GM23338 (cell line): ENCODE results near the gene NME5. TPM values are rescaled to one million over a fixed set of nuclear protein-coding genes. Genes with fewer than 3 reads are reported as not detected.

Experiments used
- ATAC-seq: fragments of 200-7000 bp; cut with Tn5 transposase; 3 replicates; pipeline ENCODE4 v1.9.1; 2020
- DNase-seq: peaks from one replicate; pipeline ENCODE4 v3.0.0-alpha.2; 2015; ENCODE audit warnings: low spot score
- H2AFZ ChIP-seq: fragments of 200-600 bp; sonication (generic); 2 replicates; pipeline ENCODE4 v1.8.0; 2016; ENCODE audit warnings: antibody characterized with exemption, mild to moderate bottlenecking, moderate library complexity
- H3F3A ChIP-seq: fragments of 200-600 bp; sonication (generic); replicated peaks from 2 replicates; pipeline ENCODE4 v1.8.0; 2017; ENCODE audit warnings: antibody characterized with exemption, mixed run types, low read depth
- H3K27ac ChIP-seq: fragments of 200-600 bp; sonication (generic); 2 replicates; pipeline ENCODE4 v1.6.1; 2016; ENCODE audit warnings: low read depth
- H3K27me3 ChIP-seq: fragments of 200-600 bp; sonication (generic); 2 replicates; pipeline ENCODE4 v1.8.0; 2016; ENCODE audit warnings: mild to moderate bottlenecking, mixed run types, moderate library complexity; ENCODE audit not compliant: insufficient read depth
- H3K36me3 ChIP-seq: fragments of 200-600 bp; sonication (generic); 2 replicates; pipeline ENCODE4 v1.8.0; 2016; ENCODE audit warnings: mild to moderate bottlenecking; ENCODE audit not compliant: insufficient read depth
- H3K4me1 ChIP-seq: fragments of 200-600 bp; sonication (generic); 2 replicates; pipeline ENCODE4 v1.8.0; 2016; ENCODE audit warnings: mild to moderate bottlenecking, moderate library complexity; ENCODE audit not compliant: insufficient read depth
- H3K4me2 ChIP-seq: fragments of 200-600 bp; sonication (generic); 2 replicates; pipeline ENCODE4 v1.7.1; 2017; ENCODE audit warnings: mixed run types
- H3K4me3 ChIP-seq: fragments of 200-600 bp; sonication (generic); 2 replicates; pipeline ENCODE4 v1.6.1; 2016; ENCODE audit warnings: mixed run types
- H3K79me2 ChIP-seq: fragments of 200-600 bp; sonication (generic); replicated peaks from 2 replicates; pipeline ENCODE4 v1.8.0; 2017; ENCODE audit warnings: mild to moderate bottlenecking; ENCODE audit not compliant: insufficient read depth
- H3K9me2 ChIP-seq: fragments of 200-600 bp; sonication (generic); 2 replicates; pipeline ENCODE4 v1.8.0; 2017; ENCODE audit not compliant: insufficient read depth
- H4K20me1 ChIP-seq: fragments of 200-600 bp; sonication (generic); replicated peaks from 2 replicates; pipeline ENCODE4 v1.8.0; 2017; ENCODE audit warnings: mild to moderate bottlenecking; ENCODE audit not compliant: insufficient read depth
- H3K27ac Mint-ChIP-seq: 2 replicates; pipeline ENCODE4 v1.8.0; 2020; ENCODE audit warnings: inconsistent platforms, mild to moderate bottlenecking, moderate library complexity, mixed read lengths
- H3K27me3 Mint-ChIP-seq: 3 replicates; pipeline ENCODE4 v1.8.0; 2022; ENCODE audit warnings: low read depth, mild to moderate bottlenecking, moderate library complexity, mixed read lengths, inconsistent platforms; ENCODE audit not compliant: insufficient read depth, poor library complexity
- H3K36me3 Mint-ChIP-seq: 3 replicates; pipeline ENCODE4 v1.8.0; 2021; ENCODE audit warnings: low read depth, mild to moderate bottlenecking, inconsistent platforms, moderate library complexity, mixed read lengths
- H3K4me1 Mint-ChIP-seq: 3 replicates; pipeline ENCODE4 v1.8.0; 2020; ENCODE audit warnings: mild to moderate bottlenecking, inconsistent platforms, mixed read lengths
- H3K4me3 Mint-ChIP-seq: 3 replicates; pipeline ENCODE4 v1.8.0; 2021; ENCODE audit warnings: moderate library complexity, mild to moderate bottlenecking, inconsistent platforms, mixed read lengths
- H3K9me3 Mint-ChIP-seq: 3 replicates; pipeline ENCODE4 v1.8.0; 2020; ENCODE audit warnings: moderate library complexity, mild to moderate bottlenecking, inconsistent platforms, mixed read lengths
- CREB1 ChIP-seq: fragments of 250-450 bp; sonication (Bioruptor Pico); IDR thresholded peaks from 2 replicates; pipeline ENCODE4 v1.5.0; 2020; ENCODE audit warnings: low read depth, mild to moderate bottlenecking, moderate library complexity
- ETS1 ChIP-seq: IDR thresholded peaks from 2 replicates; pipeline ENCODE4 v1.6.1; 2016; ENCODE audit warnings: antibody characterized with exemption
- EZH2 ChIP-seq: fragments of 200-600 bp; sonication (generic); IDR thresholded peaks from one replicate; pipeline ENCODE4 v1.8.0; 2017; ENCODE audit warnings: antibody characterized with exemption, mild to moderate bottlenecking, low read depth; ENCODE audit not compliant: unreplicated experiment
- EZH2phosphoT487 ChIP-seq: fragments of 200-600 bp; sonication (generic); IDR thresholded peaks from one replicate; pipeline ENCODE4 v1.8.1; 2018; ENCODE audit warnings: antibody characterized with exemption; ENCODE audit not compliant: unreplicated experiment
- JUNB ChIP-seq: IDR thresholded peaks from one replicate; pipeline ENCODE4 v1.6.1; 2016; ENCODE audit warnings: antibody characterized with exemption; ENCODE audit not compliant: unreplicated experiment
- NANOG ChIP-seq: IDR thresholded peaks from 2 replicates; pipeline ENCODE4 v1.6.1; 2016; ENCODE audit warnings: antibody characterized with exemption, borderline replicate concordance
- POLR2AphosphoS5 ChIP-seq: IDR thresholded peaks from 2 replicates; pipeline ENCODE4 v1.6.1; 2016; ENCODE audit warnings: antibody characterized with exemption, low read depth
- STAT1 ChIP-seq: IDR thresholded peaks from one replicate; pipeline ENCODE4 v1.6.1; 2016; ENCODE audit warnings: antibody characterized with exemption; ENCODE audit not compliant: unreplicated experiment
- ZNF114 ChIP-seq: fragments of 250-450 bp; sonication (Bioruptor Pico); IDR thresholded peaks from 2 replicates; pipeline ENCODE4 v1.5.0; 2020; ENCODE audit warnings: mild to moderate bottlenecking, moderate library complexity
- ZNF331 ChIP-seq: fragments of 250-450 bp; sonication (Bioruptor Pico); IDR thresholded peaks from 2 replicates; pipeline ENCODE4 v1.5.0; 2020; ENCODE audit warnings: low read depth, mild to moderate bottlenecking, moderate library complexity
- polyA plus RNA-seq: library from polyadenylated mRNA; unstranded; fragments of >200 nt; fragmentation: Nextera tagmentation; extraction: Ambion mirVana; gene quantifications from 2 replicates; pipeline ENCODE4 v1.2.1, GENCODE V29; 2016
- total RNA-seq: library from RNA; depleted of rRNA; stranded (reverse); fragments of >200 nt; shearing (Covaris generic); gene quantifications from 2 replicates; pipeline ENCODE4 v1.2.3, GENCODE V29; 2014
- TF ChIP-seq, protein P1 (sequence below): IDR thresholded peaks from one replicate; pipeline ENCODE4 v1.6.1; 2018; ENCODE audit warnings: antibody characterized with exemption; ENCODE audit not compliant: unreplicated experiment
- TF ChIP-seq, protein P2 (sequence below), 2 experiments: fragments of 200-600 bp in 1 of 2; sonication (generic) in 1 of 2; conservative IDR thresholded peaks; 2 replicates each; pipeline versions ENCODE4 v1.5.1 to v1.6.1; 2016 to 2017; ENCODE audit warnings: antibody characterized with exemption in 2 of 2, low read depth in 2 of 2, mild to moderate bottlenecking in 2 of 2, moderate library complexity in 1 of 2
- TF ChIP-seq, protein P3 (sequence below): fragments of 250-450 bp; sonication (Bioruptor Pico); IDR thresholded peaks from 2 replicates; pipeline ENCODE4 v1.5.0; 2020; ENCODE audit warnings: mild to moderate bottlenecking, moderate library complexity

The NME5 gene
- total and polyA plus RNA-seq, 2 experiments from 2014 or later = 0.45 TPM; not detected in 1

DNA sequence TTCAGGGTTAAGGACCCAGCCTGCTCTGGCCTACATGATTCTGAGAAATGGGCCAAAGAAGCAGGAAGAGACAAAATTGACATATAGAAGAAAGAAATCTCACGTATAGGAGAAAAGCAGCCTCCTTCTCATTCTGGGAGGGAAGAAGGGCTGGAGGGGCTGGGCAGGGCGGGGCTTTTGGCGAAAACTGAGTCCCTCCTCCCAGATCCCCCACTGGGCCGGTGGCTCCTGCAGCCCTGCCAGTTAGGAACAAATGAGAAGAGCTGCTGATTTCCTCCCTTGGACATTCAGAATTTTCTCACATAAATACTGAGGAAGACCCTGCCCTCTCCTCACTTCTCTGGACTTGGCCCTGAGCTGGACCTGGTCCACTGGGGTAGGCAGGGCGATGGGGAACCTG, 55.5 kb downstream of the NME5 start, which contains the start of gene WNT8A:
TSS of gene WNT8A (plus strand) at position 332 of the 400 bp plus-strand sequence. CDS start 95 bp downstream, outside the sequence.
- Histone ChIP-seq H3K27ac (no peak within 1 kb of the TSS), H3K4me3 (no peak within 1 kb of the TSS), H3K9me2 (no peaks in the 10 kb centered on the region), H3K79me2 (no peaks in the 10 kb centered on the region), H3K4me1 (0 out of 2 replicates have a peak, but pooled peaks cover 3% of the 10 kb centered on the region), H3F3A (no peaks in the 10 kb centered on the region), H2AFZ (peak within 1 kb of the TSS; percentile 56; the same call in 1 of the 2 replicates), H3K4me2 (no peak within 1 kb of the TSS), H3K36me3 (no peaks in the 10 kb centered on the region), H4K20me1 (no peaks in the 10 kb centered on the region; the same call in 1 of the 2 replicates), H3K27me3 (peaks cover 44% of the 10 kb centered on the region)
- TF ChIP-seq JUNB (no peak), POLR2AphosphoS5 (no peak), NANOG (no peak), ETS1 (no peak), EZH2 (no peak), ZNF114 (CRISPR knock-in tag) (no peak), EZH2phosphoT487 (no peak), ZNF331 (CRISPR knock-in tag) (no peak), CREB1 (CRISPR knock-in tag) (no peak), STAT1 (no peak)
- TF ChIP-seq, protein P1, sequence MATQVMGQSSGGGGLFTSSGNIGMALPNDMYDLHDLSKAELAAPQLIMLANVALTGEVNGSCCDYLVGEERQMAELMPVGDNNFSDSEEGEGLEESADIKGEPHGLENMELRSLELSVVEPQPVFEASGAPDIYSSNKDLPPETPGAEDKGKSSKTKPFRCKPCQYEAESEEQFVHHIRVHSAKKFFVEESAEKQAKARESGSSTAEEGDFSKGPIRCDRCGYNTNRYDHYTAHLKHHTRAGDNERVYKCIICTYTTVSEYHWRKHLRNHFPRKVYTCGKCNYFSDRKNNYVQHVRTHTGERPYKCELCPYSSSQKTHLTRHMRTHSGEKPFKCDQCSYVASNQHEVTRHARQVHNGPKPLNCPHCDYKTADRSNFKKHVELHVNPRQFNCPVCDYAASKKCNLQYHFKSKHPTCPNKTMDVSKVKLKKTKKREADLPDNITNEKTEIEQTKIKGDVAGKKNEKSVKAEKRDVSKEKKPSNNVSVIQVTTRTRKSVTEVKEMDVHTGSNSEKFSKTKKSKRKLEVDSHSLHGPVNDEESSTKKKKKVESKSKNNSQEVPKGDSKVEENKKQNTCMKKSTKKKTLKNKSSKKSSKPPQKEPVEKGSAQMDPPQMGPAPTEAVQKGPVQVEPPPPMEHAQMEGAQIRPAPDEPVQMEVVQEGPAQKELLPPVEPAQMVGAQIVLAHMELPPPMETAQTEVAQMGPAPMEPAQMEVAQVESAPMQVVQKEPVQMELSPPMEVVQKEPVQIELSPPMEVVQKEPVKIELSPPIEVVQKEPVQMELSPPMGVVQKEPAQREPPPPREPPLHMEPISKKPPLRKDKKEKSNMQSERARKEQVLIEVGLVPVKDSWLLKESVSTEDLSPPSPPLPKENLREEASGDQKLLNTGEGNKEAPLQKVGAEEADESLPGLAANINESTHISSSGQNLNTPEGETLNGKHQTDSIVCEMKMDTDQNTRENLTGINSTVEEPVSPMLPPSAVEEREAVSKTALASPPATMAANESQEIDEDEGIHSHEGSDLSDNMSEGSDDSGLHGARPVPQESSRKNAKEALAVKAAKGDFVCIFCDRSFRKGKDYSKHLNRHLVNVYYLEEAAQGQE = no peak
- TF ChIP-seq, protein P2, sequence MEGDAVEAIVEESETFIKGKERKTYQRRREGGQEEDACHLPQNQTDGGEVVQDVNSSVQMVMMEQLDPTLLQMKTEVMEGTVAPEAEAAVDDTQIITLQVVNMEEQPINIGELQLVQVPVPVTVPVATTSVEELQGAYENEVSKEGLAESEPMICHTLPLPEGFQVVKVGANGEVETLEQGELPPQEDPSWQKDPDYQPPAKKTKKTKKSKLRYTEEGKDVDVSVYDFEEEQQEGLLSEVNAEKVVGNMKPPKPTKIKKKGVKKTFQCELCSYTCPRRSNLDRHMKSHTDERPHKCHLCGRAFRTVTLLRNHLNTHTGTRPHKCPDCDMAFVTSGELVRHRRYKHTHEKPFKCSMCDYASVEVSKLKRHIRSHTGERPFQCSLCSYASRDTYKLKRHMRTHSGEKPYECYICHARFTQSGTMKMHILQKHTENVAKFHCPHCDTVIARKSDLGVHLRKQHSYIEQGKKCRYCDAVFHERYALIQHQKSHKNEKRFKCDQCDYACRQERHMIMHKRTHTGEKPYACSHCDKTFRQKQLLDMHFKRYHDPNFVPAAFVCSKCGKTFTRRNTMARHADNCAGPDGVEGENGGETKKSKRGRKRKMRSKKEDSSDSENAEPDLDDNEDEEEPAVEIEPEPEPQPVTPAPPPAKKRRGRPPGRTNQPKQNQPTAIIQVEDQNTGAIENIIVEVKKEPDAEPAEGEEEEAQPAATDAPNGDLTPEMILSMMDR (conservative IDR thresholded peaks at IDR 0.05; ENCODE audit: low read depth in 2 of 2) = no peak
- TF ChIP-seq, protein P3, sequence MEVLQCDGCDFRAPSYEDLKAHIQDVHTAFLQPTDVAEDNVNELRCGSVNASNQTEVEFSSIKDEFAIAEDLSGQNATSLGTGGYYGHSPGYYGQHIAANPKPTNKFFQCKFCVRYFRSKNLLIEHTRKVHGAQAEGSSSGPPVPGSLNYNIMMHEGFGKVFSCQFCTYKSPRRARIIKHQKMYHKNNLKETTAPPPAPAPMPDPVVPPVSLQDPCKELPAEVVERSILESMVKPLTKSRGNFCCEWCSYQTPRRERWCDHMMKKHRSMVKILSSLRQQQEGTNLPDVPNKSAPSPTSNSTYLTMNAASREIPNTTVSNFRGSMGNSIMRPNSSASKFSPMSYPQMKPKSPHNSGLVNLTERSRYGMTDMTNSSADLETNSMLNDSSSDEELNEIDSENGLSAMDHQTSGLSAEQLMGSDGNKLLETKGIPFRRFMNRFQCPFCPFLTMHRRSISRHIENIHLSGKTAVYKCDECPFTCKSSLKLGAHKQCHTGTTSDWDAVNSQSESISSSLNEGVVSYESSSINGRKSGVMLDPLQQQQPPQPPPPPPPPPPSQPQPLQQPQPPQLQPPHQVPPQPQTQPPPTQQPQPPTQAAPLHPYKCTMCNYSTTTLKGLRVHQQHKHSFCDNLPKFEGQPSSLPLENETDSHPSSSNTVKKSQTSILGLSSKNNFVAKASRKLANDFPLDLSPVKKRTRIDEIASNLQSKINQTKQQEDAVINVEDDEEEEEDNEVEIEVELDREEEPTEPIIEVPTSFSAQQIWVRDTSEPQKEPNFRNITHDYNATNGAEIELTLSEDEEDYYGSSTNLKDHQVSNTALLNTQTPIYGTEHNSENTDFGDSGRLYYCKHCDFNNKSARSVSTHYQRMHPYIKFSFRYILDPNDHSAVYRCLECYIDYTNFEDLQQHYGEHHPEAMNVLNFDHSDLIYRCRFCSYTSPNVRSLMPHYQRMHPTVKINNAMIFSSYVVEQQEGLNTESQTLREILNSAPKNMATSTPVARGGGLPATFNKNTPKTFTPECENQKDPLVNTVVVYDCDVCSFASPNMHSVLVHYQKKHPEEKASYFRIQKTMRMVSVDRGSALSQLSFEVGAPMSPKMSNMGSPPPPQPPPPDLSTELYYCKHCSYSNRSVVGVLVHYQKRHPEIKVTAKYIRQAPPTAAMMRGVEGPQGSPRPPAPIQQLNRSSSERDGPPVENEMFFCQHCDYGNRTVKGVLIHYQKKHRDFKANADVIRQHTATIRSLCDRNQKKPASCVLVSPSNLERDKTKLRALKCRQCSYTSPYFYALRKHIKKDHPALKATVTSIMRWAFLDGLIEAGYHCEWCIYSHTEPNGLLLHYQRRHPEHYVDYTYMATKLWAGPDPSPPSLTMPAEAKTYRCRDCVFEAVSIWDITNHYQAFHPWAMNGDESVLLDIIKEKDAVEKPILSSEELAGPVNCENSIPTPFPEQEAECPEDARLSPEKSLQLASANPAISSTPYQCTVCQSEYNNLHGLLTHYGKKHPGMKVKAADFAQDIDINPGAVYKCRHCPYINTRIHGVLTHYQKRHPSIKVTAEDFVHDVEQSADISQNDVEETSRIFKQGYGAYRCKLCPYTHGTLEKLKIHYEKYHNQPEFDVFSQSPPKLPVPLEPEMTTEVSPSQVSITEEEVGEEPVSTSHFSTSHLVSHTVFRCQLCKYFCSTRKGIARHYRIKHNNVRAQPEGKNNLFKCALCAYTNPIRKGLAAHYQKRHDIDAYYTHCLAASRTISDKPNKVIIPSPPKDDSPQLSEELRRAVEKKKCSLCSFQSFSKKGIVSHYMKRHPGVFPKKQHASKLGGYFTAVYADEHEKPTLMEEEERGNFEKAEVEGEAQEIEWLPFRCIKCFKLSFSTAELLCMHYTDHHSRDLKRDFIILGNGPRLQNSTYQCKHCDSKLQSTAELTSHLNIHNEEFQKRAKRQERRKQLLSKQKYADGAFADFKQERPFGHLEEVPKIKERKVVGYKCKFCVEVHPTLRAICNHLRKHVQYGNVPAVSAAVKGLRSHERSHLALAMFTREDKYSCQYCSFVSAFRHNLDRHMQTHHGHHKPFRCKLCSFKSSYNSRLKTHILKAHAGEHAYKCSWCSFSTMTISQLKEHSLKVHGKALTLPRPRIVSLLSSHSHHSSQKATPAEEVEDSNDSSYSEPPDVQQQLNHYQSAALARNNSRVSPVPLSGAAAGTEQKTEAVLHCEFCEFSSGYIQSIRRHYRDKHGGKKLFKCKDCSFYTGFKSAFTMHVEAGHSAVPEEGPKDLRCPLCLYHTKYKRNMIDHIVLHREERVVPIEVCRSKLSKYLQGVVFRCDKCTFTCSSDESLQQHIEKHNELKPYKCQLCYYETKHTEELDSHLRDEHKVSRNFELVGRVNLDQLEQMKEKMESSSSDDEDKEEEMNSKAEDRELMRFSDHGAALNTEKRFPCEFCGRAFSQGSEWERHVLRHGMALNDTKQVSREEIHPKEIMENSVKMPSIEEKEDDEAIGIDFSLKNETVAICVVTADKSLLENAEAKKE (CRISPR knock-in tag) = no peak
- ATAC-seq (peak; percentile 74), DNase-seq (no peak)
- Mint-ChIP-seq H3K27me3 (peaks cover 20% of the 10 kb centered on the region), H3K36me3 (no peaks in the 10 kb centered on the region), H3K27ac (no peak within 1 kb of the TSS), H3K4me1 (peaks cover 9% of the 10 kb centered on the region), H3K4me3 (no peak within 1 kb of the TSS), H3K9me3 (no peaks in the 10 kb centered on the region)
